ENCODE data around the gene TEX19.

DNA sequence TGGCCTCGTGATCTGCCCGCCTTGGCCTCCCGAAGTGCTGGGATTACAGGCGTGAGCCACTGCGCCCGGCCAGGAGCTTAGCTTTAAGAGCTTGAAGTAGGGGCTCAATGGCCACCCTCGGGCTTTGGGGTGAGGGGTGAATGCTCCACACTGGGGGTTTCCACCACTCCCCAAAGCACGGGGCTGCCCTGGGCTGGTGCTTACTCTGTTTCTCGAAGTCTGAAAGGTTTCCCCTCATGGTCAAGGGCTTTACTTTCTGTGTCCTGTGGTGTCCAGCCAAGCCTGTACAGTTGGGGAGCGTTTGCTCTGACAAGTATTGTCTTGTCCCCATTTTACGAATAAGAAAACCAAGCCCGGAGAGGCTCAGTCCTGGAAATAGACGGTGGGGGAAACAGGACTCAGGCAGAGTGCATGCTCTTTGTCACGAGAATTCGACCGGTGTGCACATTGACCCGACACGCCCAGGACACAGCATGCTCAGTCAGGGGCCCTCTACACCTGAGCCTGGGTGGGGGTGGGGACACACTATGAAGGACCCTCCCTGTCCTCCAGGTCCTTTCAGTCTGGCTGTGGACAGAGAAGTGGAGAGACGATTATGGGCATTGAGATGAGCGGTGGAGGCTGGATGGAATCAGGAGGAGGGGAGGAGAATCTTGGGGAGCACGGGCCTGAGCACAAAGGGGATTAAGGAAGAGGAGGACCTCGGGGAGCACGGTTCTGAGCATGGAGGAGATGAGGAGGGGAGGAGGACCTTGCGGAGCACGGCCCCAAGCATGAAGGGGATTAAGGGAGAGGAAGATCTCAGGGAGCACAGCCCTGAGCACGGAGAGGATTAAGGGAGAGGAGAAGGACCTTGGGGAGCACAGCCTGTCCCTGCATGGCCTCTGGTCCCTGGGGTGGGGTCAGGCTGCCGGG lies 49.1 kb upstream of the TEX19 start:
- TF ChIP-seq CTCF (IDR thresholded peaks at IDR 0.05; ENCODE audit: insufficient read depth, low read length) (no peak), REST (IDR thresholded peaks at IDR 0.05; ENCODE audit: insufficient replicate concordance, low read depth) (no peak)

Measured in HL-60 (cell line).